ENCODE measurements around the gene TSPAN6.

Gene TSPAN6, protein sequence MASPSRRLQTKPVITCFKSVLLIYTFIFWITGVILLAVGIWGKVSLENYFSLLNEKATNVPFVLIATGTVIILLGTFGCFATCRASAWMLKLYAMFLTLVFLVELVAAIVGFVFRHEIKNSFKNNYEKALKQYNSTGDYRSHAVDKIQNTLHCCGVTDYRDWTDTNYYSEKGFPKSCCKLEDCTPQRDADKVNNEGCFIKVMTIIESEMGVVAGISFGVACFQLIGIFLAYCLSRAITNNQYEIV

DNA sequence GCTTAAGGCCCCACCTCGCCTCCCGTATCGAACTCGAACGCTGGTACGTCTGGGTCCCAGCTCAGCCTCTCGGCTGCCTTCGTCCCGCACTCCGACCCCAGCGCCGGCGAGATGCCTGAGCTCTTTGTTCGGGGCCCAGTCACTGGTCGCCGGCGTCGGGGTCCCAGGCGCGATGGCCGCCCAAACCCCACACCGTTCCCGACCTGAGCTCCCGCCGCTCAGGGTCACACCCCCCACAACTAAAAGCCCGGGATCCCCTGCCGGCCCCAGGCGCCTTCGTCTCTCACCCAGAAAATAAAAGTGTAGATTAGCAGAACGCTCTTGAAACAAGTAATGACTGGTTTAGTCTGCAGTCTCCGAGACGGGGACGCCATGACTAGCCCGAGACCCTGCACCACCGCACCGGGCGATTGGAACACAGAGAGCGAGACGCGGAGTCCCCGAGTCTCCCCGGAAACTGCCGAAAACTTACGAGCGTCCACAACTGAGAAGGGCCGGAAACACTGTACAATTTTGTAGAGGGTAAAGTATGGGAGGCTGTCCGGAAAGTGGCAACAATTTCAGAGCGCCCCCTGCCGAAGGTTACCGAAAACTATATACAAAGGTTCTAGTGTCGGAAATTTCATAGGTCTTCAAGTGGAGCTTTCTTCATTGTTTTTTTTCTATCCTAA, at the start of gene TSPAN6:
TSPAN6 (minus strand) TSS at position 486 of the 671 bp plus-strand sequence; CDS start at position 374, 112 bp downstream.
- DNase-seq = peak; percentile 74 to 77

DNA sequence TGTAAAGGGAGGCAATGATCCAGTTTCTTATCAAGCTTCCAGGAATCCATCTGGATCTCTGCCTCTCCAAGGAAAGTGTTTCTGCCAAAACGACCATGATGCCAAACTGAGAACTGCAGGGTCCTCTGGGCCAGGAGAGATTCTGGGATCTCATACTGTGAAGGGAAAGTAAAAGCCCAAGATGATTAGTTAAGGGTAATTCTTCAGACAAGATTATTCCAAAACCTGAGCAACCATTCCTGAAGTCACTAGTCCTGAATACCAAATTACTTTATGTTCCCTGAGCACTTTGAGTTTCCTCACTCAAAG, 49.3 kb upstream of the TSPAN6 start:
- DNase-seq = no peak

GRCh38 chrX:100685284-100685996, 48.8 kb upstream of the TSPAN6 start:
- peak; percentile 60 to 64 for DNase-seq

GRCh38 chrX:100682939-100683338, 46.3 kb upstream of the TSPAN6 start:
- DNase-seq = no peak

- DNase-seq = no peak
Measured at GRCh38 chrX:100681599-100681998, 45.0 kb upstream of the TSPAN6 start.

- no peak for DNase-seq
Measured at GRCh38 chrX:100680756-100681155, 44.1 kb upstream of the TSPAN6 start.

DNA sequence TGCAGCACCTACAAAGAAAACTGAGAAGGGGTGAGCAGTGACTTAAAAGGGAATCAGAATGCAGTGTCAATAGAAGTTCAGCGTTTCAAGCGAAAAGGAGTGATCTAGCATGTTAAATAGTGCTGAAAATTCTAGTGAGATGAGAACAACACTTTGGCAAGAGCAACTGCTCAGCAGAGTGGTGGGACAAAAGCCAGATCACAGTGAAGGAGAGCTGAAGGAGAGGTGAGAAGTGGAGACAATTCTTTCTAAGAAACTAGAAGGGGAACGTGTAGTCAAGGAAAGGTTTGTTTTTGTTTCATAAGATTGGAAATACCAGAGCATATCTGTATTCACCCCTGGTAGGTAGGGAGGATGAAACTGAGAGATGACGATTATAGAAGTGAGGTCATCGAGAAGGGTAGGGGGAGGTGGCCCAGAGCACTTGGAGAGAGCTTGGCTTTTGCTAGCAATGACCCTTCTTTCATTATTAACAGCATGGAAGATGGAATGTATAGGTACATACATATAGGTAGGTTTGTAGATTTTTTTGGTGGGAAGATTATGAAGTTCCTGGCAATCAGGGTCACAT, 41.1 kb upstream of the TSPAN6 start:
- no peak for DNase-seq

DNA sequence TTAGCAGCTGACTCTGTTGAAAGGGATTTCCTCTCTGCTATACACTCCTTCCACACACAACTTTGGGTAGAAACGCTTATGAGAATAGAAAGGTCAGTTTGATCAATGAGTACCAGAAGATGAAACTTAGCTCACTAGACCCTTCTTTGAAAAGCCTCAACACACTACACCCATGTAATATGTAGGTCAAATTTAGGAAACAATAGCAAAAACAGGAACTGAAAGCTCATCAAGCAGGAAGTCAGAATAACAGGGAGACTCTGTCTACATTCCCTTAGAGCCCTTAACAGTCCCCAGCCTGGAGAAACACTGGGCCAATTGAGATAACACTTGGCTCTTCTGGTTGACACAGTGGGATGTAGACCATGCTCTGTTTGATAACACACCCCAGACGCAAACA, 38.1 kb upstream of the TSPAN6 start:
- DNase-seq = no peak

GRCh38 chrX:100673397-100673953, 36.9 kb upstream of the TSPAN6 start:
- no peak for DNase-seq

- no peak for DNase-seq
Measured at GRCh38 chrX:100672966-100673365, 36.4 kb upstream of the TSPAN6 start.

DNA sequence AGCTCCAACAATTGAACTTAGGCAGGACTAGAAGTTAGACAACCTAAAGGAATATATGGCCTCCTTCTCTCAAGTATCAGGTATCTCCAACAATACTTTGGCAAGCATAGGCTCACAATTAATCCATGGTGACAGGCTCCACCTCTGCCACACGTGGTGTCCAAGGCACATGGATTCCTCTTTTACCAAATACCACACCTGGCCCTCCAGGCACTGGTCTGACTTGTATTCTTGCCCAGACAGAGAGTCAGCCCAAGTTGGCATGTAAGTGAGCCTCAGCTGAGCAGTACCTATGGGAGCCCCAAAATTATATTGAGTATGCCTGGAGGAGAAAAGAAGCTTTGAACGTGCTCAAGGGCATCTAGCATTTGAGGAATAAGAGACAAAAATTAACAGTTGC, 27.0 kb upstream of the TSPAN6 start:
- no peak for DNase-seq

- no peak for DNase-seq
Measured at GRCh38 chrX:100662796-100663195, 26.2 kb upstream of the TSPAN6 start.

DNA sequence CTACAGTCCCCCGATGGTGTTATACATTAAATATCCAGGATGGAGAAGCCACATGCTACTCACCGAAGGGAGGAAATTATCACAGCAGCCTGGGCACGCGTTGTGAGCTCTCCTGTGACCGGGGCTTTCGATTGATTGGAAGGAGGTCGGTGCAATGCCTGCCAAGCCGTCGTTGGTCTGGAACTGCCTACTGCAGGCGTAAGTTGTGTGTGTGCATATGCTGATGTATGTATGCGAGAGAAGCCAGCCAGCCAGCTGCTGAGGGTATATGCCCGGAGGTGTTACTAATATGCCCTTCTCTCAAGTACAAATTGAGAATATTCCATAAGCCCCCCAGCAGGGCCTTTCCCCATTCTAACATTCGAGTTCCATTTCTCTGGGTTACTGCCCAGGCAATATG, 25.6 kb upstream of the TSPAN6 start:
- no peak for DNase-seq

GRCh38 chrX:100659431-100660137, 23.0 kb upstream of the TSPAN6 start:
- DNase-seq = no peak

GRCh38 chrX:100658941-100659381, 22.4 kb upstream of the TSPAN6 start:
- DNase-seq = no peak

DNA sequence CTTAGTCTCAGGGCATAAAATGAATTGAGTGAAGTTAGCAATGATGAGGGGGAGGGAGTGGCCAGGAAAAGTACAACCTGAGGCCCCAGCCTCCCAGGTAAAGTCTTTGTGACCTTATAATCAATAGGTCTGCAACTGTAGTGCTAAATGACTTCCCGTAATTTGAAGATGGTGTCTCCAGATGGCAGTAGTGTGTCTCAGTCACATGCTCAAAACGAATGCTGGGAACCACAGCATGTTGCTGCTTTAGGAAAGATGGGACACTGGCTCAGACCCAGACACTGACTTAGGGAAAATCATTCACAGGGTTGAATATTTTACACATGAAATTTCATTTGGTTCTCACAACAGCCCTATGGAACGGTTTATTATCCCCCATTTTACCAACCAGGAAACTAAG, 17.7 kb upstream of the TSPAN6 start:
- DNase-seq = no peak

DNA sequence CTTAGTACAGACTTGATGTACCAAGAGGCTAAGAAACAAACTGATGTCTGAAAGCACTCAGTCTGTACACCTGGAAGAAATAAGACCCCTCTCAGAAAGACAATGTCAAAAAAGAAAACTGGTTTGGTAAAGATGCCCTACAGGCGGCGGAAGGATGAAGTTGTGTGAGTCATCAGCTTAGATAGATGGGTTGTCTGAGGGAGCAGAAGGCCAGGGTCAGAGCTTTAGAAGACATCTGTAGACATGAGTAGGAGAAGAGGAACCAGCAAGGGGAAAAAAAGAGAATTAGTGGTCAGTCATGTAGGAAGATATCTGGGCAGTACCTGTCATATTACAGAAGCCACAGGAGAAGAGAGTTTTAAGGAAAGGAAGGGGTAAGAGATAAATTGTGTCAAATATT, 15.7 kb upstream of the TSPAN6 start:
- DNase-seq = no peak

- no peak for DNase-seq
Measured at GRCh38 chrX:100650841-100651240, 14.2 kb upstream of the TSPAN6 start.

- DNase-seq = no peak
Measured at GRCh38 chrX:100649550-100650356, 13.1 kb upstream of the TSPAN6 start.

GRCh38 chrX:100648458-100649417, 12.1 kb upstream of the TSPAN6 start:
- no peak for DNase-seq

DNA sequence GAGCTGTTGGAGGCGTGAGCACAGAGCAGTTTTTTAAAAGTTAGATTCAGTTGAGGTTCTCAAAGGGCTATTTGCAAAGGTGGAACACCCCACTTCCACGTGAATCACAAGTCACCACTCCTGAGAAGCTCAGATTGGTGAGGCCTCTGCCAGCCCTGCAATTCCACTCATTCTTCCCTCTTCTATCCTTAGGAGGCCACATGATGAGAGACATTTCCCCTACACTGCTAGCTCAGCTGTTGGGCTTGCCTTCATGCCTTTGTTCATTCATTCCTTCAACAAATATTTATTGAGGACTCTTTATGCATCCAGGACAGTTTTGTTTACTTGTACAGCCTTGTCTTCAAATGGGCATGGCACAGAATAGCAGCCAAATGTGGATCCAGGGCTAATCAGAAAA, 11.1 kb upstream of the TSPAN6 start:
- DNase-seq = no peak

Data from CD4-positive, alpha-beta T cell treated with Interleukin-1 beta for 1 hour (primary cell).